ENCODE data around the gene MYO3B. TPM values are rescaled to one million over a fixed set of nuclear protein-coding genes. Genes with fewer than 3 reads are reported as not detected.

The MYO3B gene
- total RNA-seq, 4 donors from 2014 or later: 0.09 to 9.1 TPM; not detected in 2

- no peak for TF ChIP-seq POLR2A (IDR thresholded peaks at IDR 0.05)
- TF ChIP-seq, protein P1, sequence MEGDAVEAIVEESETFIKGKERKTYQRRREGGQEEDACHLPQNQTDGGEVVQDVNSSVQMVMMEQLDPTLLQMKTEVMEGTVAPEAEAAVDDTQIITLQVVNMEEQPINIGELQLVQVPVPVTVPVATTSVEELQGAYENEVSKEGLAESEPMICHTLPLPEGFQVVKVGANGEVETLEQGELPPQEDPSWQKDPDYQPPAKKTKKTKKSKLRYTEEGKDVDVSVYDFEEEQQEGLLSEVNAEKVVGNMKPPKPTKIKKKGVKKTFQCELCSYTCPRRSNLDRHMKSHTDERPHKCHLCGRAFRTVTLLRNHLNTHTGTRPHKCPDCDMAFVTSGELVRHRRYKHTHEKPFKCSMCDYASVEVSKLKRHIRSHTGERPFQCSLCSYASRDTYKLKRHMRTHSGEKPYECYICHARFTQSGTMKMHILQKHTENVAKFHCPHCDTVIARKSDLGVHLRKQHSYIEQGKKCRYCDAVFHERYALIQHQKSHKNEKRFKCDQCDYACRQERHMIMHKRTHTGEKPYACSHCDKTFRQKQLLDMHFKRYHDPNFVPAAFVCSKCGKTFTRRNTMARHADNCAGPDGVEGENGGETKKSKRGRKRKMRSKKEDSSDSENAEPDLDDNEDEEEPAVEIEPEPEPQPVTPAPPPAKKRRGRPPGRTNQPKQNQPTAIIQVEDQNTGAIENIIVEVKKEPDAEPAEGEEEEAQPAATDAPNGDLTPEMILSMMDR (IDR thresholded peaks at IDR 0.05): no peak
- DNase-seq: no peak
- H3K9me3 ChIP-seq: no peaks in the 10 kb centered on the region
- H3K36me3 ChIP-seq: no peaks in the 10 kb centered on the region
- no peak overlapping the region for H3K4me3 ChIP-seq
- no peaks in the 10 kb centered on the region for H3K27me3 ChIP-seq
- intact Hi-C loops (cut with DNase I; ENCODE audit: low total_unique reads): no loop called here
- H3K27ac ChIP-seq: no peak overlapping the region
- no peaks in the 10 kb centered on the region for H3K4me1 ChIP-seq
Measured at GRCh38 chr2:170313347-170313991, 135.5 kb downstream of the MYO3B start.

DNA sequence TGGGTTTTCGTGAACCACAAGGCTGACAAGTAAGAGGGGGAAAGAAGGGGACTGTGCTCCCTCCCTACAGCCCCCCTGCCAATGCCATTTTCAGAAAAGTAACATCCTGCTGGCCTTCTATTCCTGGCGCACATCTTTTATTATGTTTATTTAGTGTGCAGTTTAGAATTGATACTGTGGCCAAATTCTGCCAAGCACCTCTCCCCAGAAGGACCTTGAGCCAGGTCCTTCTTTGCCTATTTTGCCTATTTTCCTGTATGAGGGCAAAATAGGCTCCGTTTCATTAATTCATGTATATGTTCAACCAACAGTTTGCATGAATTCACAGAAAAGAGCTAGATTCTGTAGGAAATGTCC, 136.0 kb downstream of the MYO3B start:
- H3K36me3 ChIP-seq: no peaks in the 10 kb centered on the region
- TF ChIP-seq POLR2A (IDR thresholded peaks at IDR 0.05): no peak
- TF ChIP-seq, protein P1 (IDR thresholded peaks at IDR 0.05): no peak
- no peak for DNase-seq
- no peak overlapping the region for H3K27ac ChIP-seq
- no peak overlapping the region for H3K4me3 ChIP-seq
- no peaks in the 10 kb centered on the region for H3K4me1 ChIP-seq
- intact Hi-C loops (cut with DNase I; ENCODE audit: low total_unique reads): no loop called here
- no peaks in the 10 kb centered on the region for H3K9me3 ChIP-seq
- H3K27me3 ChIP-seq: no peaks in the 10 kb centered on the region

GRCh38 chr2:170314744-170315447, 136.9 kb downstream of the MYO3B start:
- intact Hi-C loops (cut with DNase I; ENCODE audit: low total_unique reads): no loop called here
- H3K9me3 ChIP-seq: no peaks in the 10 kb centered on the region
- no peaks in the 10 kb centered on the region for H3K27me3 ChIP-seq
- no peaks in the 10 kb centered on the region for H3K4me1 ChIP-seq
- no peak for TF ChIP-seq POLR2A (IDR thresholded peaks at IDR 0.05)
- TF ChIP-seq, protein P1 (IDR thresholded peaks at IDR 0.05): no peak
- no peak for DNase-seq
- no peak overlapping the region for H3K27ac ChIP-seq
- H3K36me3 ChIP-seq: no peaks in the 10 kb centered on the region
- H3K4me3 ChIP-seq: no peak overlapping the region

DNA sequence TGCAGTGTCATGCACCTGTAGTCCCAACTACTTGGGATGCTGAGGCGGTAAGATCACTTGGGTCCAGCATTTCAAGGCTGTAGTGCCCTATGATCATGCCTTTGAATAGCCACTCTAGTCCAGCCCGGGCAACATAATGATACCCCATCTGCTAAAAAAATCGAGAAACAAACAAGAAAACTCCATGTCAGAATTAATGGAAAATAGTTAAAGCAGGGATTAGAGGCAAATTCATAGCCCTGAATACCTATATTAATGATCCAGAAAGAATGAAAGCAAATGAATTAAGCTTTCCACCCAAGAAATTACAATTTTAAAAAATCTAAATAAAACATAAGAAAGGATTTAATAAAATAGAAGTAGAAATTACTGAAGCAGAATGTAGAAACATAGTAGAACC, 143.0 kb downstream of the MYO3B start:
- Histone ChIP-seq H3K27me3 (no peaks in the 10 kb centered on the region), H3K4me3 (no peak overlapping the region), H3K4me1 (no peaks in the 10 kb centered on the region), H3K27ac (no peak overlapping the region), H3K36me3 (no peaks in the 10 kb centered on the region), H3K9me3 (peaks cover 3 to 6% of the 10 kb centered on the region in 2 donors)
- no peak for TF ChIP-seq POLR2A (IDR thresholded peaks at IDR 0.05)
- TF ChIP-seq, protein P1 (IDR thresholded peaks at IDR 0.05): no peak
- no peak for DNase-seq
- intact Hi-C loops (cut with DNase I; ENCODE audit: low total_unique reads): no loop called here

GRCh38 chr2:170321526-170321925, 143.6 kb downstream of the MYO3B start:
- Histone ChIP-seq H3K9me3 (peaks cover 3 to 6% of the 10 kb centered on the region in 2 donors), H3K4me1 (no peaks in the 10 kb centered on the region), H3K27ac (no peak overlapping the region), H3K4me3 (no peak overlapping the region), H3K36me3 (no peaks in the 10 kb centered on the region), H3K27me3 (no peaks in the 10 kb centered on the region)
- no peak for DNase-seq
- TF ChIP-seq POLR2A (IDR thresholded peaks at IDR 0.05): no peak
- TF ChIP-seq, protein P1 (IDR thresholded peaks at IDR 0.05): no peak
- intact Hi-C loops (cut with DNase I; ENCODE audit: low total_unique reads): no loop called here

Data from uterus (tissue), 4 donors.